HG02623 (cell line): Measurements from ENCODE around the gene MREG.
"Not testable (repeated sequence)": the region's sequence is repeated elsewhere in the genome, so short reads cannot be mapped to it uniquely, and the experiment has no call there.

Experiments used
- ATAC-seq: cut with Tn5 transposase; IDR thresholded peaks from one replicate; pipeline ENCODE4 v1.9.1; 2021; ENCODE audit warnings: moderate library complexity; ENCODE audit not compliant: unreplicated experiment

The MREG gene

DNA sequence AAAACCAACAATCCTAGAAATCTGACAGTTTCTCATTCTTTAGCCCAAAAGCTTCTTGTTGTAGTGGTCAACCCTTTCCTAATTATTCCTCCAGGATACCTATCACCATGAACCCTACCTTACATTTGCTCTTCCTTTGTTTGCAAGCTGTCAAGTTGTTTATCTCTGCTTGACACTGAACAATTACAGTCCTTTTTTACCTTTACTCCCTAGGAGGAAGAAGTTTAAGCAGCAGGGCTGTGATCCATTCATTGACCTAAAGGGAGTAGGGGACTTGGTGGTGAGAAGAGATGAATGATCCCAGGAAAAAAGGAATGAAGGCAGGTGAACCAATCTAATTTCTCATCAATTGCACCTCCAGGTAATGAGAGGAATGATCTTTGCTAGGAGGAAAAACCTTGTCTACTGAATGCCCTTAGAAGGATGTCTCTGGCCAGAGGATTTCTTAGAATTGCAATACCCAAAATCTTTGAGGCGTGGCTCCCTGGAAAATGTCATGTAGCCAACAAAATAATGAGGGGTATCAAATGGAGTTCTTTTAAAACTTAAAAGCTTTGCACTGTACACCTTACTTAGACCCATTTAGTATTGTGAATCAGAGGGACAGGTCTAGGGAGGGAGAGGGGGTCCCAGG lies 47.7 kb downstream of the MREG start:
- no peak for ATAC-seq

DNA sequence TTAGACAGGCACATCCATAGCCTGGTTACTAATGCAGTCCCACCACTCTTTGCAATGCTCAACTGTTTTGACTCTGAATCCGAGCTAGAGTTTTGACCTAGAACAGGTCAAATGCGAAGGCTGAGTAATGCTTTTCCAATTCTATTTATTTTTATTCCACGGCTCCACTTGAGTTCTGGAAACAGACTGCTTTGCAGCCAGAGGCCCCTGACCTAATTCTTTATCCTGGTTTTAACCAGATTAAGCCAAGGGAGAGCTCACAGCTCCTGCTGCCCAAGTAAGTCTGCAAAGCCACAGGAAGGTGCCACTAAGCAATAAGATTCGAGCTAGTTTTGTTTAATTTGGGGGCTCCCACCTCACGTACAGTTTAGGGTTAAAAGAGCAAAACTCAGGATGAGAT lies 51.4 kb downstream of the MREG start:
- no peak for ATAC-seq

DNA sequence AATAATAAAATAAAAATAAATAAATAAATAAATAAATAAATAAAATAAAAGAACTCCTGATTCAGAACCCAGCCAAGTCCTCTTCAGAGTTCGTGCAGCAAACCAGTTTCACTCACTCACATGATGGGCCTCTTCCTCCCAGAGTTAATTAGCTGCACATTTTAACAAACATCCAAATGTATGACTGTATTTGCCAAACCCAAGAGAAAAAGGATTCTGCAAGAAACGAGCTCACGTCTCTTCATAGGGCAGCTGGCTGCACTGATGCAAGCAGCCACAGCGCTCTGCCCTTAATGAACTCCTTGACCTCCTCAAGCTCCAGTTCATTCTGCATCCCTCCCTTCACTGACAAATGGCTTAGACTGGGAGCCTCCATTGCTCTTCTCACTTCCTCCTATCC lies 55.1 kb downstream of the MREG start:
- no peak for ATAC-seq

DNA sequence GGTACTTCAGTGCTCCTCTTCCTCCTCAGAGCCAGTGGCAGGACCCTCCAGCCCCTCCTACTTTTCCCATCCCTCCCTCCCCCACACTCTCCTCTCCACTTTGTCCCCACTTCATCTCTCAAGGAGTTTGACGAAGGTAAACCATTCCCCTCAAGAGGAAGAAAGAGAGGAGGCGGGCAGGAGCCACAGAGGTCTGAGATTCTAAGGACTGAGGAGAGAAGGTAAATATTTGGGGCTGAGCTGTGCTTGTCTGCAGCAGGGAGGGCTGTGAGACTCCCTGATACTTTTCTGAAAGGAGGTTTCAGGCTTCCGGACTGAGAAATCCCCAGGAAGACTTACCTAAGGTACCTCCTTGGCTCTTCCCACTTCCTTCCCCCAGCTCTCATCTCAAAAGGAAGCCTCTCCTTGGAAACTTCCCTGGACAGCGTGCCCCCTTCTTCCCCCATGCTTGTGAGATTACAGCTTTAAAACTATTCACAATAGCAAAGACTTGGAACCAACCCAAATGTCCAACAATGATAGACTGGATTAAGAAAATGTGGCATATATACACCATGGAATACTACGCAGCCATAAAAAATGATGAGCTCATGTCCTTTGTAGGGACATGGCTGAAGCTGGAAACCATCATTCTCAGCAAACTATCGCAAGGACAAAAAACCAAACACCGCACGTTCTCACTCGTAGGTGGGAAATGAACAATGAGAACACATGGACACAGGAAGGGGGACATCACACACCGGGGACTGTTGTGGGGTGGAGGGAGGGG lies 55.8 kb downstream of the MREG start:
- not testable (repeated sequence) for ATAC-seq

DNA sequence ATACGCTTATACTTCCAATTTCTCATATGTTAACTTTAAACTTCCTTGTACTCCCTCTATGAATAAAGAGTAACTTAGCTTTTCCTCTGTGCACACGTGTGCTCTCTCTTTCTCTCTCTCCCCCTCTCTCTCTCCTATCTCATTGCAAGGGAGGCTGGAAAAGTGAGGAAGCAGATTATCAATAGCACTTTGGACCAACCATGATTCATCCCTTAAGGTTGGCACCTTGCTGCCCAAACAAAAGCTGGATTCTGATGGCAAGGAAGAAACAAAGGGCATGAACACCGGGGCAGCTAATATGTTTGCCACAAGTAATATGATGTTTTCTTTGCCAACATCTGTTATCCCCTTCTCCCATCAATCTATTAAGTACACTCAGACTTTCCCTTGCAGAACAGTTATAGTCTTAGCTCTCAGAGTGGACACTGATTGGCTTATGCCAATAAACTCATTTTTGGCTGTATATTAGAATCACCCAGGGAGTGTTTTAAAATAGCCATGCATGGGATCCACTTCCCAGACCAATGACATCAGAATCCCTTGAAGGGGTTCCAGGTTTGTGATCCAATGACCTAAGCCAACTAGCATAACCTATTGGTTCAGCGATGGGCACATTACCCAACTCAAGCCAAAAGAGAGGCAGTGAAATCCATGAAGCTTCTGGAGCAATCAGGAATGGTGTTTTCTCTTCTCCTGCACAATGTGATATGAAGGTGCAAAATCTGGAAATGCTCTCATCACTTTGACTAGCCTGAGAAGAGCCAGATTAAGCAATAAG lies 60.3 kb downstream of the MREG start:
- no peak for ATAC-seq

DNA sequence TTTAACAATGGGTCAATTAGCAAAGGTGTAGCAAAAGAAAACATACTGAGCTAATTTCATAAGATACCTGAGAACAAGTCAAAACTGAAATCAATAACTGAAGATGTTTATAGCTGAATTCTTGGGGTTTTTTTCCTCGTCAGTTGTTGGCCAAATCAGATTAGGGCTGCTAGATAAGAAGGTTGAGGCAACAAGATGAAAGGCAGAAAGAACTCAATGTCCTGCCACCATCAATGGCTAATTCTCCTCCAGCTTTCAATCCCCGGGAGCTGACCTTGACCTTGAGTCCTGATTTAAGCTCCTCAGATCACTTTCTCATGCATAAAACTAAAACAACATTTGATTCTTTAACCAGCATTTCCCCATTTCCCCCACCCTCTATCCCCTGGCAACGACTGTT lies 61.8 kb downstream of the MREG start:
- ATAC-seq, result no peak

DNA sequence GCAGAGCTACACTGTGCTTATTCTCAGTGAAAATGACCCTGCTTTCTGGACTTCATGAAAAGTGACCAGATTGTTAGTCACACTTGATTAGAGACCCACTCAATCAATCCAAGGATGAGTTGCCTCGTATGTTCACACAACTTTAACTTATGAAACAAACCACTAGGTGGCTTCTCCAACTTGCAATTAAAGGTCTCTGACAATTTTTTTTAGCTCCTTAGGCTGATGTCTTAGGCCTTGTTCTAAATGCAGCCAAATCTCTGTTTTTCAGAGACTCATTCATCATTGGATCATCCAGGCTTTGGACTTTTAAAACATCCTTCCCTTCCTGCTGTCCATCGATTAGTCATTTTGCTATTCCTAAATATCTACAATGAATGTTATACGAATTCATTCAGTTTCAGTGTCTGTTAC lies 63.4 kb downstream of the MREG start:
- peak; percentile 93 for ATAC-seq

DNA sequence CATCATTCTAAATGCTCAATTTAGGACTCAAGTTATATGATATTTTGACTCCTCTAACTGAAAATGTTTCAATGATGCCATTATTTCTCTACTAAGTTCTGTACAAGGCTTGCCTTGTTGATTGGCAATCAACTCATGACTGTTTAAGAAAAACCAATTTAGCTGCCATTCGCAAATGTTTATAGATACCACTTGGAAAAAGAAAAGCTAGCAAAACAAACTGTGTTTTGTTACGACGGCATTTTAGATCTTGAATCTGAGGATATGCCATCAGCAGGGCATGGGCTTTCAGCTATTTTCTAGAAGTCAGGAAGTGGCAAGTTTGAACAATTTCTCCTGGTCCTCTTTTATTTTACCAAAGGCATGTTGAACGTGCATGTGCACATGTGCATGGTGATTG lies 65.3 kb downstream of the MREG start:
- no peak for ATAC-seq

DNA sequence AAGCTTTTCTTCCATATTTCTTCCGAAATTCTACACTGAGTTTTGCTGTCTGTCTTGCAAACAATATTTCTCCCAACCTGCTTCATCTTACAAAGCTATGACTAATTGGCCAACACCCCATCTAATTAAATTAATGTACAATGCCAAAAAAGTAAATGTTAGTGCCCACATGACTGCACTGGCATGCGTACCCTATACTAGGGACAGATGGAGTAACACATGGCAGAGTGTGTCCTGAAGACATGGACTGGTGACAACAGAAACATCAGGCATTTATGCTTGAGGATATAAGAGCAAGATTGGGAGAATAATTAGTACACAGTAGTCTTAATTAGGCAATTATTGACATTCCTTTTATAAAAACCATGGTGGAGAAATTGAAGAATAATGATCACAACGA lies 66.8 kb downstream of the MREG start:
- no peak for ATAC-seq

DNA sequence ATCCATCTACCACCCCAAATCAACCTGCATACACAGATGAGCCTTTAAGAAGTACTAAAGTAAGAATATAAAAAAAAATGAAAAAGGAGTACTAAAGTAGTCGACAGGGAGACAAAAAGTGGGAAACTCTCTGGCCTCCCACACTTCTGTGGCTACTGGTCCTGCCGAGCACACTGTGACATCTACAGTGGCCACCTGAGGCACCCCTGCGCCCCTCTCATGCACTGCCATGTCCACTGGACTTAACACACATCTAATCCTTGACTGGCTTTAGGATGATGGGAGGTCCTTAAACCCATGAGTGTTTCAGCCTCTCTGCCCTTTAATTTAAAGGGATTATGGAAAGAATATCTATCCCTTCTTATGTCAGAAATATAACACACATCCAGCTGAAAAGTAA lies 71.2 kb downstream of the MREG start:
- no peak for ATAC-seq

DNA sequence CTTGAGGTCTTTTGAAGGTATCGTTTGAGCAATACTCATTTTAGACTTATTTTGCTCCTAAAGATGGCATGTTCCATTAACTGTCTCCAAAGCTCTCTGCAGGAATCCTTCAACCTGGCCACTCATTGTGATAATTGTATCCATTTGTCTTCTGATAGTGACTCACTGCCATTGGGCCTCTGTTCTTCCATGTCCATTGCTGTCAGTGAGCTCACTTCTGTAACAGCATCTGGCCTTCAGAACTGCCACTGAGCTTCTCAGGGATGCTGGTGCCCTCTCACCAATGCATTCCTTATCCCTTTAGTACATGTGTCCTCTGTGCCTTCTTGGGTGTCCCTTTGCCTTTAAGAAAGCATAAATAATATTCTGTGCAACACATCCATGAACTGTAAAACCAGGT lies 71.6 kb downstream of the MREG start:
- no peak for ATAC-seq

DNA sequence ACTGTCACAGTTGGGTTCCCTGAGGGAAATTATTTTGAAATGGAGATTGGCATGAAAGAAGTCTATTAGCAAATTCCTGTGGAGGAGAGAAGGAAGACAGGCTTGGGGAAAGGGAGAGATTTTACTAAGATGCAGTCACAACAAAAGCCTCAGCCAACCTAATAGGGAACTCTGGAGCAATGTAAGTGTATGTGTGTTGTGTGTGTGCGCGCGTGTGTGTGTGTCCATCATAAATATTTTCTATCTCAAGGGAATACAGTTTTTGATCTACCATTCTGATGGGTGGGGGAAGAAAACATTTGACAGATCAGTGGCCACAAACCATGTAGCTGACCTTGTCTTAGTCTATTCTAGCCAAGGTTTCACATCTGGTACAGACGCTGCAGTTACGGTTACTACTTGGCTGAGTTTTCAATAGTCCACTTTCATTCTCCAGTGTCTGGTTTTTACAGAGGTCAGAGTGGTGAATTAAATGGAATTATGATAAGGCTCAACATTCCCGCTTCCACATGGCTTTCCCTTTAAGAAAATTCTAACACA lies 72.6 kb downstream of the MREG start:
- ATAC-seq, result no peak

DNA sequence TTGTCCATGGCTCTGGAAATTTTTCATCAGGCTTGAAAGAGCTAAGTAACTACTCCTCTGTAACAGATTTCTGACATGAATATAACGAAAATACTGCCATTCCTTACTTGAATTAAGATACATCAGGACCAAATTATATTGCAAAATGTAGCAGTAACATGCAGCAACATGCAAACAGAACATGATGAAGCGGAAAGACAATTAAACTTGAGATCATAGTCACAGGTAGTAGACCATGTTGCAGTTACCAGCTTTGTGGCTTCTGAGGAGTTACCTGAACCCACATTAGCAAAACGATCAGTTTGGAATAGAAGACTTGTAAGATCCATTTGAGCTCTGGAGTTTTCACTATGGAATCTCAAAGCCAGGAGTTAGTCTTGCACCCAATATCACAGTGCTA lies 76.2 kb downstream of the MREG start:
- ATAC-seq, result no peak

DNA sequence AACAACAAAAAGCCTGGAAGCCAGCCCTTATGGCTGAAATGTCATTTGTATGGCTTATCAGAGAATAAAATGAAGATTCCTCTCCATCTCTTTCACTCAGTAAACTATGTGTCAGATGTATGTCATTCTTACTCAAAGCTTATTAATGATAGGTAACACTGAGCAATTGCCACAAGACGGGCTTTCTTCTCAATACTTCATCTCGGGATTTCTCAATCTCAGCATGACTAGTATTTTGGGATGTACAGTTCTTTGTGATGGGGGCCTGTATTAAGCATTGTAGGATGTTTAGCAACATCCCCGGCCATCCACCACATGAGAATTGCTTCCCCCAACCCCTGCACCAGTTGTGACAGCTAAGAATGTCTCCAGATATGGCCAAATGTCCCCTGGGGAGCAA lies 80.2 kb downstream of the MREG start:
- ATAC-seq, result no peak

DNA sequence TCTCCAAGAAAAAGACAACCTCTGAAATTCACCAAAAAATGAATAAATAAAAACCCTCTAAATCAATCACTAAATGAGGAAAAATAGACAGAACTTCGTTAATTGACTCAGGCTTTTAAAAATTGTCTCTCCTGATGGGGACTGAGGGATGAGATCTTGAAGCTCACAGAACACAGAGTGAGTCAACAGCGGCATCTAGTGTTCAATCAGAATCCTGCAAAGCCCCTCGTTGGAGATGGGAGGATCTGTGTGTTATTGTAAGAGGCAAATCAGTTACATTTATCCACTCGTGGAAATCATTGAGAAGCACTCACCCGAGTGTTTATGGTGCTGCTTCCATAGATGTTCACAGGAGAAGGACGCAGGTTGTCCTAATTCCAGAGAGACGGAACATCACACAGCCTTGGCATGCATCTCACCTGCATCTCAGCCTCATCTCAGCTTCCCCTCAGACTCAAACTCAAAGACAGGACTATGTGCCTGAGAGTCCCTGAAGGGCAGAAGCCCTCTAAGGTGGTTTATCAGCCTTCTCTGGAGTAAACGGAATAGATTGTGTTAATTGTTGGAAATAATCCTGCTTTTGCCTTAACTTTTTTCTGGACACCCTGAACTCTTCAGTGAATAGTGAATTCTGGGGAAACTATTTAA lies 82.0 kb downstream of the MREG start:
- peak; percentile 49 for ATAC-seq

DNA sequence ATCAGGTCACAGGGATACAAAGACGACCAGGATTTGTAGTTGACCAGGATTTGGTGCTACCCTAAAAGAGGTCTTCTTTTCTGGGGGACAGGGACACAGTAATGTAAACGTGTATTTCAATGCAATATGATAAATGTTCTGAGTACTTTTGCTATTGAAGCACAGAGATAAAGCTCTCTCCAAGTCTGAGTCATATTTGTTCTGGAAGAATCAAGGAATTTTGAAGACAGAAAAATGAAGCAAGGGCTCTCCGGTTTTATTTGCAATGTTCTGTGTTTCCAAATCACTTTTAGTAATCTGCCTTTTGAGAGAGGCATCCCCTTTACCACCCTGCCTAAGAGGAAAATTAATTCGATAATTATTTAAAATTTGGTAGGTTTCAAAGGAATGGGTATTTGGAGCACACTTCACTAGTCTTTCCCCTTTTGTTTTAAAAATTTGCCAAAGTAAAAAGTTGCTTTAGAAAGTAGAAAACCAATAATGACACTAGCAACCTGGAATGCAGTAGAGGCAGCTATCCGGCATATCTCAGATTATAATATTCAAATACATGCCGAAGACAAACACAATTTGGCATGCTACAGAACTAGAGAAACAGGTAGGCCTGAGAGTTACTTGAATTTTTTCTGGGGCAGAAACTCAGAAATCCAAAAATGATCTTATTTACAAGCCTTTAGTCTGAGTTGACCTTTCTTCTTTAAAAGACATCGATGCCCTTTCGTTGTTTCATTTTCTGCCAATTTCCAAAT lies 82.7 kb downstream of the MREG start:
- ATAC-seq, result no peak

DNA sequence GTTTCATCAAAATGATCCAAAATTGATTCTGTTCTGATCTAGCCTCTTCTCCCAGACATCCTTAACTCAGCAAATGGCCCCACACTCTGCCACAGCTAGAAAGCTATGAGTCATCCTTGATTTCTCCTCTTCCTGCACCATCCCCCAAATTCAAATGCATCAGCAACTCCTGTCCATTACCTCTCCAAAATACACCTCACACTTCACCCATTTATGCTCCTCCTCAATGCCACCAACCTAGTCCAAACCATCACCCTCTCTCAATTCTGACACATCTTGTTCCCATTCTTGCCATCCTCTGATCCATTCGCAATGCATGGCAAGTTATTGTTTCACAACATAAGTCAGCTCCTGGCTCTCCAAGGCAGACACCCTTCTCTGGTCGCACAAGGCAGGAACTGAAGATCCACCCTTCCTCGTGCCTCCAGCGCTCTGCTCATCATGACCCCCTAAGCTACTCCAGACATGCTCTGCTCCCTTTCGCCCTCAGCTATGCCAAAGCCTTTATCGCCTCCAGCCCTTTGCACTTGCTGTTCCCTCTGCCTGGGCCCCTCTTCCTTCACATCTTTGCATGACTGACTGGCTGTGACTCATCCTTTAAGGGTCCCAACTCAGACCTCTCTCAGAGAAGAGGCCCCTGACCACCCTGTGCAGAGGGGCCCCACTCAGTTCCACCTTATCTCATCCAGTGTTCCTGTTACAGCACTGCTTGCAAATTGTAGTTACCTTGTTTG lies 83.6 kb downstream of the MREG start:
- ATAC-seq, result no peak

DNA sequence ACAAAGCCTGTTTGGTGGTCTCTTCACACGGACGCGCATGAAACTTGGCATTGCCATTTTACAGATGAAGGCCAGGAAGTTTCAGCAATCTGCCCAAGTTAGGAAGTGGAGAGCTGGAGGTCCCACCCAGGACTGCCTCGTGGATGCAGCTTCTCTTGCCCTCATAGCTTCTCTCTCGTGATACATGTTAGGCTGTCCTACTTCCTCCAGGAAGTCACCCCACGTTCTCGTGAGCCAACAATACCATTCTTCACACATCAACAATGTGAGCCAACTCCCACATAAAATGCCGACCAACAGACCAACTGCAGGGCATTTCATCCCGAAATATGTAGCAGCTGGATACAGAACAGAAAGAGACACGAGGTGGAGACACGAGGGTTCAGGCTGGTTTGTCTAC lies 85.3 kb downstream of the MREG start:
- ATAC-seq, result no peak

DNA sequence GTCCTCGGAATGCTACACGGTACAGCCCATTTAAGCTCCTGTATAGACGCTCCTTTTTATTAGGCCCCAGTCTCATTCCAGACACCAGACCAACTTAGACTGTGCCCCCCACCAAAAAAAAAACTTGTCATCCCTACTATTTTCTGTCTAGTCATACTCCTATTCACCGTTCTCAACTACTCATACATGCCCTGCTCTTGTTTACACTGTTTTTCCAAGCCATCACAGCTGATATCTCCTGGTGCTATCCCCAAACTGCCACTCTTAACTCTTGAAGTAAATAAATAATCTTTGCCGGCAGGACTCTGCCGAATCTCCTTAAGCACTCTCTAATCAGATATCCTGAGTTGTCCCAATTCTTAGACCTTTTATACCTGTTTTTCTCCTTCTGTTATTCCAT lies 86.4 kb downstream of the MREG start:
- ATAC-seq, result not testable (repeated sequence)

DNA sequence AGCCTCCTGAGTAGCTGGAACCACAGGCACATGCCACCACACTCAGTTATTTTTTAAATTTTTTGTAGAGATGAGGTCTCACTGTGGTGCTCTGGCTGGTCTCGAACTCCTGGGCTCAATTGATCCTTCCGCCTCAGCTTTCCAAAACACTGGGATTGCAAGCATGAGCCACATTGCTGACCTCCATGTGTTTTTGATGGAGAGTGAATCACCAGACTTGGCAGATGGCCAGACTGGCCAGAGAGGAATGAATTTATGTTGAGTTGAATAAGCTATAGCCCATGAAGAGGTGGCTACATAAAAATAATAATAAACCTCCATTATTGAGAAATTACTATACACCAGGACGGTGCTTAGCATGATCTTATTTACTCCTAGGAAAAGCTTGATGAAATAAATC lies 91.5 kb downstream of the MREG start:
- no peak for ATAC-seq
